ENCODE measurements around the gene EPB41L4B. TPM values are rescaled to one million over a fixed set of nuclear protein-coding genes. Genes with fewer than 3 reads are reported as not detected.
"Not testable (repeated sequence)": the region's sequence is repeated elsewhere in the genome, so short reads cannot be mapped to it uniquely, and the experiment has no call there.

The EPB41L4B gene
- total RNA-seq, 1 donor from 2014 or later, result 3.7 TPM

- DNase-seq (ENCODE audit: low spot score), result no peak
- H3K27me3 Mint-ChIP-seq (ENCODE audit: low read depth), result no peaks in the 10 kb centered on the region
- no peak overlapping the region for H3K4me3 Mint-ChIP-seq (ENCODE audit: unreplicated experiment)
- no peaks in the 10 kb centered on the region for H3K36me3 Mint-ChIP-seq (ENCODE audit: low read depth)
- no peak for TF ChIP-seq CTCF (IDR thresholded peaks at IDR 0.05)
- H3K9me3 Mint-ChIP-seq (ENCODE audit: low read depth), result no peaks in the 10 kb centered on the region
- peaks cover 9% of the 10 kb centered on the region for H3K4me1 Mint-ChIP-seq (ENCODE audit: low read depth)
- H3K27ac Mint-ChIP-seq (ENCODE audit: unreplicated experiment), result no peak overlapping the region
These were observed 30.9 kb downstream of the EPB41L4B start for GRCh38 chr9:109289931-109290330.

- no peaks in the 10 kb centered on the region for H3K9me3 Mint-ChIP-seq (ENCODE audit: low read depth)
- no peaks in the 10 kb centered on the region for H3K36me3 Mint-ChIP-seq (ENCODE audit: low read depth)
- H3K4me3 Mint-ChIP-seq (ENCODE audit: unreplicated experiment), result no peak overlapping the region
- no peaks in the 10 kb centered on the region for H3K27me3 Mint-ChIP-seq (ENCODE audit: low read depth)
- H3K27ac Mint-ChIP-seq (ENCODE audit: unreplicated experiment), result no peak overlapping the region
- TF ChIP-seq CTCF (IDR thresholded peaks at IDR 0.05), result no peak
- DNase-seq (ENCODE audit: low spot score), result no peak
- peaks cover 9% of the 10 kb centered on the region for H3K4me1 Mint-ChIP-seq (ENCODE audit: low read depth)
These were observed 31.7 kb downstream of the EPB41L4B start for GRCh38 chr9:109289186-109289585.

GRCh38 chr9:109286981-109287380 lies 33.9 kb downstream of the EPB41L4B start:
- peaks cover 9% of the 10 kb centered on the region for H3K4me1 Mint-ChIP-seq (ENCODE audit: low read depth)
- no peak for TF ChIP-seq CTCF (IDR thresholded peaks at IDR 0.05)
- H3K27me3 Mint-ChIP-seq (ENCODE audit: low read depth), result no peaks in the 10 kb centered on the region
- peak overlapping the region; percentile 29 for H3K27ac Mint-ChIP-seq (ENCODE audit: unreplicated experiment)
- DNase-seq (ENCODE audit: low spot score), result no peak
- H3K9me3 Mint-ChIP-seq (ENCODE audit: low read depth), result peaks cover 2% of the 10 kb centered on the region
- no peaks in the 10 kb centered on the region for H3K36me3 Mint-ChIP-seq (ENCODE audit: low read depth)
- no peak overlapping the region for H3K4me3 Mint-ChIP-seq (ENCODE audit: unreplicated experiment)

DNA sequence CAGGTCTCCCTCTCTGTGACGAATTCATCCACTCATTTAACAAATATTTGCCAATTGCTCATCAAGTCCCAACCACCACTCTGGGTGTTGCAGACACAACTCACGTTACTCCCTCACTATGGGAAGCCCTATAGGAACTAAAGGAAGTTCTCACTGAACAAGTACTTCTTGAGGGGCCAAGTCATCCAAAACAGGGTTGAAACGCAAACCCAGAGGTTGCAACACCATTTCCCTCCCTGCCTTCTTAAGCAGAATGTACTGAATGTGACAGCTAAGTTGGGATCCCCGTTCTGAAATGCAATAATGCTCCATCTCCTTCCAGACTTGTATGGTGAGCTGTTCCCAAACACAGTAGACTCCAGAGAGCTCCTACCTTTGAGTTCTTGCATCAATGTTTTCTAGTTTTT lies 34.3 kb downstream of the EPB41L4B start:
- no peak overlapping the region for H3K4me3 Mint-ChIP-seq (ENCODE audit: unreplicated experiment)
- no peaks in the 10 kb centered on the region for H3K27me3 Mint-ChIP-seq (ENCODE audit: low read depth)
- H3K4me1 Mint-ChIP-seq (ENCODE audit: low read depth), result peaks cover 9% of the 10 kb centered on the region
- no peaks in the 10 kb centered on the region for H3K36me3 Mint-ChIP-seq (ENCODE audit: low read depth)
- no peak for DNase-seq (ENCODE audit: low spot score)
- peaks cover 4% of the 10 kb centered on the region for H3K9me3 Mint-ChIP-seq (ENCODE audit: low read depth)
- no peak for TF ChIP-seq CTCF (IDR thresholded peaks at IDR 0.05)
- H3K27ac Mint-ChIP-seq (ENCODE audit: unreplicated experiment), result peak overlapping the region; percentile 29

GRCh38 chr9:109283672-109284071 lies 37.2 kb downstream of the EPB41L4B start:
- H3K36me3 Mint-ChIP-seq (ENCODE audit: low read depth); DNase-seq (ENCODE audit: low spot score); H3K9me3 Mint-ChIP-seq (ENCODE audit: low read depth); H3K4me3 Mint-ChIP-seq (ENCODE audit: unreplicated experiment); H3K27me3 Mint-ChIP-seq (ENCODE audit: low read depth); H3K4me1 Mint-ChIP-seq (ENCODE audit: low read depth); H3K27ac Mint-ChIP-seq (ENCODE audit: unreplicated experiment): not testable (repeated sequence)

GRCh38 chr9:109283012-109283411 lies 37.8 kb downstream of the EPB41L4B start:
- no peak overlapping the region for H3K27ac Mint-ChIP-seq (ENCODE audit: unreplicated experiment)
- no peaks in the 10 kb centered on the region for H3K27me3 Mint-ChIP-seq (ENCODE audit: low read depth)
- peaks cover 4% of the 10 kb centered on the region for H3K9me3 Mint-ChIP-seq (ENCODE audit: low read depth)
- DNase-seq (ENCODE audit: low spot score), result no peak
- no peak overlapping the region for H3K4me3 Mint-ChIP-seq (ENCODE audit: unreplicated experiment)
- H3K4me1 Mint-ChIP-seq (ENCODE audit: low read depth), result peaks cover 9% of the 10 kb centered on the region
- TF ChIP-seq CTCF (IDR thresholded peaks at IDR 0.05), result no peak
- H3K36me3 Mint-ChIP-seq (ENCODE audit: low read depth), result no peaks in the 10 kb centered on the region

Data from chondrocyte (in vitro differentiated cells).